GM12874 (cell line): ENCODE results near the gene GM2A.

Source experiments
- CTCF ChIP-seq: IDR thresholded peaks from 2 replicates; pipeline ENCODE4 v1.5.1; 2011; ENCODE audit warnings: low read depth, mild to moderate bottlenecking, control low read depth, low read length, moderate library complexity; ENCODE audit not compliant: insufficient read depth

Gene GM2A

DNA sequence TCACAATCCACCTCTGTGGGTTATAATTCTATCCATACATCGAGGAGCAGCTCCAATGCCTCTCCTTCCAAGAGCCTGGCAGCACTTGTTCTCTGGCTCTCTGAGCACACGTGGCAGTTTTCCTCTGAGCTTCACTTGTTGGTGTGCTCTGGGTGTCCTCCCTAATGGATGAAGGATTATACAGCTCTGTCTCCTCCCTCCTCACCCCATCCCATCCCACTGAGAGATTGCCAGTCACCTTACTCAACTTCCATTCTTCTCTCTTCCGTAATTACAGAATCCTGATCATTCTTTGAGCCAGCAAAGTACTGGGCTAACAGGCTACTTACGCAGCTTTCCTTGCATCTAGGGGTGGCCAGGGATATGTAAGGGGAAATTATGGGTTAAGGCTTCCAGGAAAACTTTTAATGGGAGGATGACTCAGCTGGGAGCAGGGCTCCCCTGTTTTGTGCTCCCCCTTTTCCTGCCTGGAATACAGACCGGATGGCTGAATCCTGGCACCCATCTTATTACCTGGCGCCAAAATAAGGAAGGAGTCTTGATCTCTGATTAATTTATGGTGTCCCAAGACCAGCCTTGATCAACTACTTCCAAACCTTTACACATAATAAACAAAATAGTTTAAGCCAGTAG, 22.8 kb upstream of the GM2A start:
- TF ChIP-seq CTCF, result no peak

DNA sequence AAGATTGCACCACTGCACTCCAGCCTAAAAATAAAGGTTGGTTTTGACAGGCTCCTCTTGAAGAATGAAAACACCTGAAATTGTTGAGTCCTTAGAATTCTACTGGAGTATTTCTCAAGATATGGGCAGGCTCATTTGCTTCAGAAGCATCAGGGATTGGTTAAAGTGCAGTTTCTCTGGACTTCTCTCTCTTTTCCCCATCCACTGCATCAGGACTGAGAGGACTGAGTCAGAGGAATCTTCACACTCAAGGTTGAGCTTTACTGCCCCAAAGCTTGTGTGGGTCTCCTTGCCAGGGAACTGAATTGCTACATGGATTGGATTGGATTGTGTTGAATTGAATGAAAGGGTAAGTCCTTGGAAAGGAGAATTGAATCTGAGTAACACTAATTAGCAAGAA, 21.6 kb upstream of the GM2A start:
- no peak for TF ChIP-seq CTCF

GRCh38 chr5:151233616-151234085, 19.3 kb upstream of the GM2A start:
- TF ChIP-seq CTCF, result no peak

- TF ChIP-seq CTCF, result no peak
These were observed 18.3 kb upstream of the GM2A start for GRCh38 chr5:151234476-151235238.

DNA sequence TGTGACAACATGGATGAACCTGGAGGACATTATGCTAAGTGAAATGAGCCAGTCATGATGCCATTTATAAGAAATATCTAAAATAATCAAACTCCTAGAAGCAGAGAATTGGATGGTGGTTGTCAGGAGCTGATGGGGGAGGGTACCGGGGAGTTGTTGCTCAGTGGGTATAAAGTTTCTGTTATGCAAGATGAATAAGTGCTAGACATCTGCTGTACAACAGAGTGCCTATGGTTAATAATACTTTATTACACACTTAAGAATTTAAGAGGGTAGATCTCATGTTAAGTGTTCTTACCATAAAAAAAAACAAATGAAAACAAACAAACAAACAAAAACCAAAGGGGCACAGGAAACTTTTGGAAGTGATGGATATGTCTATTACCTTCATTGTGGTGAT, 16.1 kb upstream of the GM2A start:
- TF ChIP-seq CTCF, result no peak

- TF ChIP-seq CTCF, result no peak
These were observed 15.3 kb upstream of the GM2A start for GRCh38 chr5:151237685-151238084.

DNA sequence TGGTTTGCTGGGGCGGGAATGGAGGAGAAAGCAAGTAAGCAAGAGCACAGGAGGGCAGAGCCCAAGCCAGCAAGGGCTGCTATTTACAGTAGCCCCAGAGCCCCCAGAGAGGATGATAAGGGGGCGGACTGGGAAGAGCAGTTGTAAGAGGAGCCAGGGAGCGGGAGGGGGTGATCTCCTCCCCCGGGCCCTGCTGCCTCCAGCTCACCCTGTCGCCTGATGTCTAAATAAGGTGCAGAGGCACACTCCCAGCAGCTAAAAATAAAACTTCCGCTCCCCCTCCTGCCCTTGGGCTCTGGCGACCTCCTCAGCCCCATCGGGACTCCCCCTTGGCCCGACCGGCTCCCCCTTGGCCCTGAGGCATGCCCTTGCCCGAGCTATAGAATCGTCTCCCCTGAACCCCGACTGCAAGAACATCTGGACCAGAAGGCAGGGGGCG, 14.7 kb upstream of the GM2A start:
- no peak for TF ChIP-seq CTCF
